A549 (cell line): ENCODE data around the gene PRKACG. TPM values are rescaled to one million over a fixed set of nuclear protein-coding genes. Genes with fewer than 3 reads are reported as not detected.
"Not testable (repeated sequence)": the region's sequence is repeated elsewhere in the genome, so short reads cannot be mapped to it uniquely, and the experiment has no call there.

Experiments used
- ATAC-seq, 2 experiments: fragments of 200-7000 bp in 1 of 2; fragments of >200 bp in 1 of 2; cut with Nextera tagmentation in 1 of 2; cut with Tn5 transposase in 1 of 2; 3 replicates each; pipeline versions ENCODE4 v1.8.0 to v1.9.1; 2018 to 2020; ENCODE audit warnings: mild to moderate bottlenecking in 1 of 2, moderate library complexity in 1 of 2
- CTCF ChIA-PET: fragments of 300-600 bp; sonication (Branson Sonifier 250); formaldehyde crosslinking; extraction: SDS; loops from one replicate; lab custom pipeline; 2021; ENCODE audit warnings: antibody characterized with exemption, inconsistent platforms; lab: Yijun Ruan, JAX
- POLR2A ChIA-PET: fragments of 350-600 bp; formaldehyde crosslinking; extraction: SDS; loops from one replicate; lab custom pipeline; 2021; ENCODE audit warnings: antibody characterized with exemption, inconsistent platforms; lab: Yijun Ruan, JAX
- DNase-seq, 2 experiments: peaks; one replicate each; pipeline versions ENCODE4 v3.0.0 to v3.0.0-alpha.2; 2011 to 2016; ENCODE audit warnings: low read depth in 1 of 2, low spot score in 1 of 2
- FAIRE-seq: peaks from 2 replicates; lab custom pipeline; 2011; peaks lifted over from hg19 to GRCh38; lab: Jason Lieb, UNC
- H3K27ac ChIP-seq, 2 experiments: fragments of >200 bp; sonication (Bioruptor Twin); formaldehyde crosslinking; 3 replicates each; pipeline ENCODE4 v1.5.1; 2016 to 2017
- H3K4me1 ChIP-seq: fragments of >200 bp; sonication (Bioruptor Twin); formaldehyde crosslinking; 3 replicates; pipeline ENCODE4 v1.6.1; 2016
- H3K4me2 ChIP-seq: fragments of >200 bp; sonication (Bioruptor Twin); formaldehyde crosslinking; 3 replicates; pipeline ENCODE4 v1.6.1; 2016
- H3K4me3 ChIP-seq: fragments of >200 bp; sonication (Bioruptor Twin); formaldehyde crosslinking; 3 replicates; pipeline ENCODE4 v1.5.1; 2016
- H3K9me3 ChIP-seq: fragments of >200 bp; sonication (Bioruptor Twin); formaldehyde crosslinking; 3 replicates; pipeline ENCODE4 v1.6.1; 2016
- BCL3 ChIP-seq: fragments of >200 bp; sonication (Bioruptor Twin); formaldehyde crosslinking; IDR thresholded peaks from 3 replicates; pipeline ENCODE4 v1.6.1; 2016
- CHD2 ChIP-seq: fragments of 150-350 bp; IDR thresholded peaks from 2 replicates; pipeline ENCODE4 v1.6.1; 2014; ENCODE audit warnings: low read length; ENCODE audit not compliant: partially characterized antibody
- E2F6 ChIP-seq: IDR thresholded peaks from 2 replicates; pipeline ENCODE4 v1.6.1; 2012; ENCODE audit warnings: low read depth, borderline replicate concordance
- EHMT2 ChIP-seq: fragments of 200-600 bp; sonication (generic); IDR thresholded peaks from 2 replicates; pipeline ENCODE4 v1.6.1; 2016; ENCODE audit warnings: antibody characterized with exemption, low read depth, mild to moderate bottlenecking, moderate library complexity
- ELK1 ChIP-seq: fragments of 150-350 bp; IDR thresholded peaks from 2 replicates; pipeline ENCODE4 v1.6.1; 2014; ENCODE audit warnings: low read depth, mild to moderate bottlenecking, low read length
- ESRRA ChIP-seq: fragments of 150-350 bp; IDR thresholded peaks from 2 replicates; pipeline ENCODE4 v1.6.1; 2014; ENCODE audit warnings: mild to moderate bottlenecking, low read length, borderline replicate concordance
- FOSB ChIP-seq: fragments of 250-450 bp; sonication (Bioruptor Pico); IDR thresholded peaks from 2 replicates; pipeline ENCODE4 v1.5.0; 2020; ENCODE audit warnings: mild to moderate bottlenecking, moderate library complexity
- FOSL2 ChIP-seq, 2 experiments: fragments of 450-650 bp in 1 of 2; fragments of >200 bp in 1 of 2; sonication (Bioruptor Twin) in 1 of 2; formaldehyde crosslinking; IDR thresholded peaks; 2 replicates each; pipeline versions ENCODE4 v1.5.0 to v1.6.1; 2016 to 2020; ENCODE audit warnings: mild to moderate bottlenecking in 1 of 2, moderate library complexity in 1 of 2
- HDAC2 ChIP-seq: fragments of 200-600 bp; sonication (generic); IDR thresholded peaks from 2 replicates; pipeline ENCODE4 v1.6.1; 2016
- HES2 ChIP-seq: fragments of >200 bp; sonication (Bioruptor Twin); formaldehyde crosslinking; IDR thresholded peaks from 2 replicates; pipeline ENCODE4 v1.6.1; 2016
- HEYL ChIP-seq: fragments of 250-450 bp; sonication (Bioruptor Pico); IDR thresholded peaks from 2 replicates; pipeline ENCODE4 v1.8.0; 2021; ENCODE audit warnings: mild to moderate bottlenecking, moderate library complexity
- KDM1A ChIP-seq: fragments of 200-600 bp; sonication (generic); IDR thresholded peaks from 2 replicates; pipeline ENCODE4 v1.6.1; 2016; ENCODE audit warnings: low read depth, mild to moderate bottlenecking
- KDM5A ChIP-seq: fragments of 200-600 bp; sonication (generic); IDR thresholded peaks from 2 replicates; pipeline ENCODE4 v1.6.1; 2016; ENCODE audit warnings: antibody characterized with exemption, mild to moderate bottlenecking
- MAFK ChIP-seq: fragments of 450-650 bp; IDR thresholded peaks from 2 replicates; pipeline ENCODE4 v1.6.1; 2014; ENCODE audit not compliant: partially characterized antibody
- RAD21 ChIP-seq, 2 experiments: fragments of >200 bp in 1 of 2; sonication (Bioruptor Twin) in 1 of 2; formaldehyde crosslinking in 1 of 2; IDR thresholded peaks in 1 of 2; conservative IDR thresholded peaks in 1 of 2; 2 replicates in 1 of 2; 3 replicates in 1 of 2; pipeline ENCODE4 v1.6.1; 2012 to 2018; ENCODE audit warnings: inconsistent platforms in 1 of 2
- RARB ChIP-seq: fragments of 250-450 bp; sonication (Bioruptor Pico); IDR thresholded peaks from 2 replicates; pipeline ENCODE4 v1.8.0; 2021; ENCODE audit warnings: mild to moderate bottlenecking, moderate library complexity
- RCOR1 ChIP-seq: fragments of 150-350 bp; IDR thresholded peaks from 2 replicates; pipeline ENCODE4 v1.6.1; 2014; ENCODE audit warnings: antibody characterized with exemption, low read length, low read depth
- USF2 ChIP-seq: fragments of 450-650 bp; IDR thresholded peaks from 2 replicates; pipeline ENCODE4 v1.6.1; 2014; ENCODE audit warnings: antibody characterized with exemption
- ZC3H11A ChIP-seq: fragments of 450-650 bp; IDR thresholded peaks from 2 replicates; pipeline ENCODE4 v1.6.1; 2014; ENCODE audit warnings: antibody characterized with exemption, mild to moderate bottlenecking
- ZFP36 ChIP-seq: fragments of 450-650 bp; IDR thresholded peaks from 2 replicates; pipeline ENCODE4 v1.6.1; 2014; ENCODE audit warnings: borderline replicate concordance; ENCODE audit not compliant: partially characterized antibody
- WGBS: methylation state at CpG from one replicate; pipeline ENCODE4 v1.1.6; 2017; ENCODE audit errors: missing lambda C conversion rate; 5-methylcytosine and 5-hydroxymethylcytosine counted together
- polyA plus RNA-seq, 4 experiments: library from polyadenylated mRNA; depleted of rRNA in 3 of 4; stranded (reverse); fragments of >200 nt; fragmentation: RNase III in 1 of 4; extraction: RNeasy Plus Mini Kit Qiagen cat#74134 plus additional on column Dnase treatment in 1 of 4; gene quantifications; 2 replicates in 3 of 4; 3 replicates in 1 of 4; pipeline ENCODE4 v1.2.3, GENCODE V29; 2011 to 2017

The PRKACG gene
- polyA plus RNA-seq, 2 of the 4 experiments (the other 2 are of a cell fraction): not detected

GRCh38 chr9:69056191-69056815 is 42.4 kb upstream of the PRKACG start:
- no peak for ATAC-seq
- Histone ChIP-seq H3K4me3 (no peak overlapping the region), H3K9me3 (no peaks in the 10 kb centered on the region), H3K27ac (no peak overlapping the region), H3K4me2 (no peak overlapping the region), H3K4me1 (no peaks in the 10 kb centered on the region)
- TF ChIP-seq BCL3 (no peak), HDAC2 (no peak), RCOR1 (no peak), FOSB (CRISPR knock-in tag) (no peak), ESRRA (no peak), CHD2 (no peak), HES2 (no peak)
- POLR2A ChIA-PET: interaction anchor here (0.7 kb wide), 1 partner anchor 10 kb away, joined by 6 read pairs; no protein-coding TSS in a partner anchor
- no peak for DNase-seq
- FAIRE-seq: no peak
- 94% methylated on average over 4 of the region's 4 CpGs for WGBS
- CTCF ChIA-PET: interaction anchor here (4.1 to 9.8 kb wide), 2 partner anchors 22 to 139 kb away, joined by 23 to 237 read pairs; no protein-coding TSS in a partner anchor

GRCh38 chr9:69054989-69055388 is 41.1 kb upstream of the PRKACG start:
- ChIA-PET CTCF (interaction anchor here (0.6 to 12.4 kb wide), 20 partner anchors 9 to 367 kb away, joined by 3 to 237 read pairs (median 7); partner anchors contain the start of gene FXN), POLR2A (interaction anchor here (0.7 kb wide), 1 partner anchor 129 kb away, joined by 4 read pairs; no protein-coding TSS in a partner anchor)
- DNase-seq (no peak), FAIRE-seq (no peak), ATAC-seq (no peak)
- no peak for TF ChIP-seq CHD2
- TF ChIP-seq HEYL (CRISPR knock-in tag): no peak
- TF ChIP-seq KDM1A: no peak
- no peak for TF ChIP-seq HDAC2
- no peak for TF ChIP-seq ELK1
- no peak for TF ChIP-seq RARB (CRISPR knock-in tag)
- TF ChIP-seq EHMT2: no peak
- no peak for TF ChIP-seq HES2
- TF ChIP-seq E2F6: no peak
- no peak for TF ChIP-seq ZFP36
- no peak for TF ChIP-seq FOSL2 (IDR thresholded peaks at IDR 0.05)
- no peak for TF ChIP-seq FOSL2 (CRISPR knock-in tag; IDR thresholded peaks at IDR 0.05)
- TF ChIP-seq RAD21 (conservative IDR thresholded peaks at IDR 0.05 in 1 of 2, IDR thresholded peaks at IDR 0.05 in 1 of 2): no peak
- no peak for TF ChIP-seq USF2
- TF ChIP-seq MAFK: no peak
- TF ChIP-seq KDM5A: no peak
- TF ChIP-seq ESRRA: no peak
- TF ChIP-seq ZC3H11A: no peak
- Histone ChIP-seq H3K9me3 (no peaks in the 10 kb centered on the region), H3K27ac (no peak overlapping the region), H3K4me2 (no peak overlapping the region), H3K4me1 (no peaks in the 10 kb centered on the region), H3K4me3 (no peak overlapping the region)
- WGBS: 92% methylated on average over 1 of the region's 1 CpG

GRCh38 chr9:69050936-69051335 is 37.0 kb upstream of the PRKACG start:
- H3K4me2 ChIP-seq, POLR2A ChIA-PET, H3K27ac ChIP-seq, H3K4me3 ChIP-seq, FAIRE-seq, DNase-seq, ATAC-seq, H3K4me1 ChIP-seq, H3K9me3 ChIP-seq: not testable (repeated sequence)
- CTCF ChIA-PET: interaction anchor here (9.8 to 12.4 kb wide), 2 partner anchors 16 to 144 kb away, joined by 84 to 237 read pairs; partner anchors contain the start of gene FXN
- 95% methylated on average over 12 of the region's 12 CpGs for WGBS
